ENCODE data around the gene PLCB1.

DNA sequence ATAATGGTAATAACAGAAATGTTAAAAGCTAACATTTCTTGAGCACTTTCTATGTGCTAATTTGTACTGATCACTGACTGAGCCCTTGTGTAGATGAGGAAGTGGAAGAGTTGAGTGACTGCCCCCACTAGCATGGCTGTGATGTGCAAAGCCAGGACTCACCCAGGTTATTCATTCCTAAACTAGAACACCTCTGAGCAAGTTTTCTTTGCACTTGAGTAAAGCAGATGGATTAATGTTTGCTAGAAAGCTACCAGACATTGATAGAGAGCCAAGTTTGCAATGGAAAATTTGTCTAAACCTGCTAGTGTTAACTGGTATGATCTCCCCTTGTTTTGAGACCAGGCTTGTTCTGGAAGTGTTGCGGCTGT is 469.5 kb downstream of the PLCB1 start:
- no peak for TF ChIP-seq GATA3 (IDR thresholded peaks at IDR 0.05; ENCODE audit: low read depth, low read length)
- no peak for TF ChIP-seq GATA2 (IDR thresholded peaks at IDR 0.05; ENCODE audit: low read depth, low read length)
